Hepatocyte (in vitro differentiated cells): ENCODE data around the gene SLC26A11. TPM values are rescaled to one million over a fixed set of nuclear protein-coding genes. Genes with fewer than 3 reads are reported as not detected.

Experiments
- DNase-seq: peaks from one replicate; pipeline ENCODE4 v3.0.0-alpha.2; 2016; ENCODE audit warnings: low spot score
- H2AFZ ChIP-seq: fragments of 200-600 bp; sonication (generic); 2 replicates; pipeline ENCODE4 v1.6.0; 2016; ENCODE audit warnings: antibody characterized with exemption, mild to moderate bottlenecking
- H3K27ac ChIP-seq: fragments of 200-600 bp; sonication (generic); 2 replicates; pipeline ENCODE4 v1.5.1; 2016; ENCODE audit warnings: mild to moderate bottlenecking
- H3K27me3 ChIP-seq: fragments of 200-600 bp; sonication (generic); 2 replicates; pipeline ENCODE4 v1.6.1; 2016
- H3K36me3 ChIP-seq: fragments of 200-600 bp; sonication (generic); replicated peaks from 2 replicates; pipeline ENCODE4 v1.5.1; 2016; ENCODE audit warnings: low read depth; ENCODE audit not compliant: insufficient read depth
- H3K4me1 ChIP-seq: fragments of 200-600 bp; sonication (generic); 2 replicates; pipeline ENCODE4 v1.5.1; 2016; ENCODE audit warnings: mild to moderate bottlenecking, moderate library complexity; ENCODE audit not compliant: insufficient read depth
- H3K4me2 ChIP-seq: fragments of 200-600 bp; sonication (generic); 2 replicates; pipeline ENCODE4 v1.6.0; 2016
- H3K4me3 ChIP-seq: fragments of 200-600 bp; sonication (generic); 2 replicates; pipeline ENCODE4 v1.5.1; 2016; ENCODE audit warnings: mild to moderate bottlenecking
- H3K79me2 ChIP-seq: fragments of 200-600 bp; sonication (generic); 2 replicates; pipeline ENCODE4 v1.6.0; 2017; ENCODE audit warnings: mild to moderate bottlenecking
- H3K9me2 ChIP-seq: fragments of 200-600 bp; sonication (generic); replicated peaks from 2 replicates; pipeline ENCODE4 v1.6.0; 2017; ENCODE audit warnings: mild to moderate bottlenecking; ENCODE audit not compliant: insufficient read depth
- H3K9me3 ChIP-seq: fragments of 200-600 bp; sonication (generic); 2 replicates; pipeline ENCODE4 v1.5.1; 2016; ENCODE audit warnings: low read depth, mild to moderate bottlenecking
- H4K20me1 ChIP-seq: fragments of 200-600 bp; sonication (generic); 2 replicates; pipeline ENCODE4 v1.6.0; 2016; ENCODE audit warnings: mild to moderate bottlenecking; ENCODE audit not compliant: insufficient read depth, poor library complexity, severe bottlenecking
- EZH2 ChIP-seq: fragments of 200-600 bp; sonication (generic); IDR thresholded peaks from 2 replicates; pipeline ENCODE4 v1.6.1; 2016; ENCODE audit warnings: antibody characterized with exemption, mild to moderate bottlenecking, borderline replicate concordance
- EZH2phosphoT487 ChIP-seq: fragments of 200-600 bp; sonication (generic); IDR thresholded peaks from one replicate; pipeline ENCODE4 v1.6.1; 2018; ENCODE audit warnings: antibody characterized with exemption, mild to moderate bottlenecking, low read depth, moderate library complexity; ENCODE audit not compliant: unreplicated experiment, severe bottlenecking
- WGBS: methylation state at CpG from one replicate; pipeline ENCODE4 v1.1.6; 2016; ENCODE audit warnings: low lambda C conversion rate; ENCODE audit errors: missing lambda C conversion rate; 5-methylcytosine and 5-hydroxymethylcytosine counted together
- polyA plus RNA-seq: library from polyadenylated mRNA; unstranded; fragments of >200 nt; fragmentation: Nextera tagmentation; extraction: Ambion mirVana; gene quantifications from 2 replicates; pipeline ENCODE4 v1.2.1, GENCODE V29; 2016
- total RNA-seq: library from RNA; depleted of rRNA; stranded (reverse); fragments of >200 nt; gene quantifications from 2 replicates; pipeline ENCODE4 v1.2.3, GENCODE V29; 2014
- TF ChIP-seq, protein P1 (sequence below): fragments of 200-600 bp; sonication (generic); IDR thresholded peaks from 2 replicates; pipeline ENCODE4 v1.5.1; 2016; ENCODE audit warnings: antibody characterized with exemption, mild to moderate bottlenecking; ENCODE audit not compliant: poor library complexity

The SLC26A11 gene
- total and polyA plus RNA-seq, 2 experiments from 2014 or later, result 17.5 to 24.9 TPM

DNA sequence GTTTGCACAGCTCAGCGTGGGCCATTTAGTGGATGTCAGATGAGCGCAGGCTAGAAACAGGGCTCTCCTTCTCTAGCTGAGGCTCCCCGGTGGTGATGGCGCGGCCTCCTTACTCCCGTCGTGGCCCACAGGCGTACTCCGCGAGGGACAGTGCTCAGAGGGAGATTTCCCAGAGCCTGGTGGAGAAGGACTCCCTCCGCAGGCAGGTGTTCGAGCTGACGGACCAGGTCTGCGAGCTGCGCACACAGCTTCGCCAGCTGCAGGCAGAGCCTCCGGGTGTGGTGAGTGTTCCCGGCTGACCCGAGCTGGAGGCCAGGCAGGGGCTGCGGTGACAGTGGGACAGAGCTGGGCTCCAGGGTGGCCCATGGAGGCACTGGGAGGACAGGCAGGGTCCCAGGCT is 29.0 kb upstream of the SLC26A11 start:
- WGBS, result 86% methylated on average over 20 of the region's 20 CpGs
- no peak for DNase-seq
- Histone ChIP-seq H4K20me1 (no peaks in the 10 kb centered on the region), H2AFZ (no peak overlapping the region), H3K27ac (no peak overlapping the region), H3K36me3 (no peaks in the 10 kb centered on the region), H3K4me2 (no peak overlapping the region), H3K27me3 (no peaks in the 10 kb centered on the region), H3K9me2 (no peaks in the 10 kb centered on the region), H3K9me3 (no peaks in the 10 kb centered on the region), H3K4me1 (no peaks in the 10 kb centered on the region), H3K79me2 (no peaks in the 10 kb centered on the region), H3K4me3 (no peak overlapping the region)
- TF ChIP-seq EZH2phosphoT487 (no peak), EZH2 (no peak)
- TF ChIP-seq, protein P1, sequence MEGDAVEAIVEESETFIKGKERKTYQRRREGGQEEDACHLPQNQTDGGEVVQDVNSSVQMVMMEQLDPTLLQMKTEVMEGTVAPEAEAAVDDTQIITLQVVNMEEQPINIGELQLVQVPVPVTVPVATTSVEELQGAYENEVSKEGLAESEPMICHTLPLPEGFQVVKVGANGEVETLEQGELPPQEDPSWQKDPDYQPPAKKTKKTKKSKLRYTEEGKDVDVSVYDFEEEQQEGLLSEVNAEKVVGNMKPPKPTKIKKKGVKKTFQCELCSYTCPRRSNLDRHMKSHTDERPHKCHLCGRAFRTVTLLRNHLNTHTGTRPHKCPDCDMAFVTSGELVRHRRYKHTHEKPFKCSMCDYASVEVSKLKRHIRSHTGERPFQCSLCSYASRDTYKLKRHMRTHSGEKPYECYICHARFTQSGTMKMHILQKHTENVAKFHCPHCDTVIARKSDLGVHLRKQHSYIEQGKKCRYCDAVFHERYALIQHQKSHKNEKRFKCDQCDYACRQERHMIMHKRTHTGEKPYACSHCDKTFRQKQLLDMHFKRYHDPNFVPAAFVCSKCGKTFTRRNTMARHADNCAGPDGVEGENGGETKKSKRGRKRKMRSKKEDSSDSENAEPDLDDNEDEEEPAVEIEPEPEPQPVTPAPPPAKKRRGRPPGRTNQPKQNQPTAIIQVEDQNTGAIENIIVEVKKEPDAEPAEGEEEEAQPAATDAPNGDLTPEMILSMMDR, result no peak

DNA sequence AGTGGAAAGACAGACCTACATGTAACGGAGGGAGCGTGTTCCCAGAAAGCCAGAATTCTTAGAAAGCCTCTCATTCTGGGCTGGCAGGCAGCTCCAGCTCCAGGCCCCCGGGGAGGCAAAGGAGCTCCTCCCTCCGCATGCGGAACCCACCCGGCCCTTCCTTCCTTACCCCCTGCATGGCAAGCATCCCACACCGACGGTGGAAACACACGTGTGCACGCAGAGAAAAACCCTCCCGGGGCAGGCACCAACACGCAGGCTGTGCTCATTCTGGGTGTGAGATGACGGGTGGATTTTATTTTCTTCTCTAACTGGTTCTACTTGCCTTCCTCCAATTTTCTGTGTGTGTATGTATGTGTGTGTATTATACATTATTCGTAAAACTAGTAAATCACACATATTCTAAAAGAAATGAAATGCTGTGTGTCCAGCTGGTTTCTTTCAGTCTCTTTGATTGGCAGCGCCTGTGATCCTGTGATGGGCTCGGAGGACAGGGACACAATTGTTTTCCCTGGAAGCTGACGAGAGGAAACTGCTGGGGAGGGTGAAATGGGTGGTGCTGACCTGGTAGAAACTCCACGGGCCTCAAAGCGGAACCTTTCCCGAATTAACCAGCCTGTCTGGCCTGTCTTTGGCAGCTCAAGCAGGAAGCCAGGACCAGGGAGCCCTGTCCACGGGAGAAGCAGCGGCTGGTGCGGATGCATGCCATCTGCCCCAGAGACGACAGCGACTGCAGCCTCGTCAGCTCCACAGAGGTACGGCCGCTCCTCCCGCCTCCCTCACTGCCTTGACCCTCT is 28.2 kb upstream of the SLC26A11 start:
- H3K27ac ChIP-seq, result no peak overlapping the region
- no peak overlapping the region for H2AFZ ChIP-seq

DNA sequence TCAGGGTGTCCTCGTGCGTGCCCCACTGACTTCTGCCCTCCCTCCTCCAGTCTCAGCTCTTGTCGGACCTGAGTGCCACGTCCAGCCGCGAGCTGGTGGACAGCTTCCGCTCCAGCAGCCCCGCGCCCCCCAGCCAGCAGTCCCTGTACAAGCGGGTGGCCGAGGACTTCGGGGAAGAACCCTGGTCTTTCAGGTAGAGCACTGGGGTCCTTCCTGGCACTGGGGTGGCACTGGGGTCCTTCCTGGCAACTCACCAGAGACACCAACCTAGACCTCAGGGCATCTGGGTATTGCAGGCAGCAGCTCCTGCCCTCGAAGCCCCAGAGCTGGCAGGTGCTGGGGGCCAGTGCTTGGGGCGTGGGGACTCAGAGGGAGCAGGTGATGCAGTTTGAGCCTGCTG is 25.1 kb upstream of the SLC26A11 start:
- DNase-seq, result no peak
- Histone ChIP-seq H3K4me2 (no peak overlapping the region), H3K4me3 (no peak overlapping the region), H3K27ac (no peak overlapping the region), H2AFZ (no peak overlapping the region), H4K20me1 (no peaks in the 10 kb centered on the region), H3K79me2 (no peaks in the 10 kb centered on the region), H3K9me3 (no peaks in the 10 kb centered on the region), H3K4me1 (peaks cover 3% of the 10 kb centered on the region), H3K9me2 (no peaks in the 10 kb centered on the region), H3K27me3 (no peaks in the 10 kb centered on the region), H3K36me3 (no peaks in the 10 kb centered on the region)
- TF ChIP-seq, protein P1, result no peak
- no peak for TF ChIP-seq EZH2
- TF ChIP-seq EZH2phosphoT487, result no peak
- 91% methylated on average over 13 of the region's 14 CpGs for WGBS

More for the DNA sequence above, 28.2 kb upstream of the SLC26A11 start:
- no peaks in the 10 kb centered on the region for H3K79me2 ChIP-seq
- no peaks in the 10 kb centered on the region for H3K36me3 ChIP-seq
- no peak for DNase-seq
- H3K9me2 ChIP-seq, result no peaks in the 10 kb centered on the region
- WGBS, result 80% methylated on average over 29 of the region's 29 CpGs
- no peaks in the 10 kb centered on the region for H3K27me3 ChIP-seq
- H3K4me2 ChIP-seq, result no peak overlapping the region
- H3K4me1 ChIP-seq, result no peaks in the 10 kb centered on the region
- H4K20me1 ChIP-seq, result no peaks in the 10 kb centered on the region
- TF ChIP-seq, protein P1, result no peak
- TF ChIP-seq EZH2phosphoT487, result no peak
- TF ChIP-seq EZH2, result no peak
- H3K4me3 ChIP-seq, result no peak overlapping the region
- H3K9me3 ChIP-seq, result no peaks in the 10 kb centered on the region
